Osteocyte (in vitro differentiated cells): Measurements from ENCODE around the gene POLL. TPM values are rescaled to one million over a fixed set of nuclear protein-coding genes. Genes with fewer than 3 reads are reported as not detected.

Experiments
- DNase-seq: peaks from one replicate; pipeline ENCODE4 v3.0.0; 2021; ENCODE audit warnings: mixed read lengths; ENCODE audit not compliant: unreplicated experiment; ENCODE audit errors: extremely low spot score
- H3K27ac Mint-ChIP-seq: one replicate; pipeline ENCODE4 v1.8.0; 2021; ENCODE audit warnings: mild to moderate bottlenecking, mixed read lengths; ENCODE audit not compliant: unreplicated experiment
- H3K27me3 Mint-ChIP-seq: one replicate; pipeline ENCODE4 v1.8.0; 2021; ENCODE audit warnings: mixed read lengths; ENCODE audit not compliant: unreplicated experiment
- H3K36me3 Mint-ChIP-seq: one replicate; pipeline ENCODE4 v1.8.0; 2021; ENCODE audit warnings: mixed read lengths; ENCODE audit not compliant: unreplicated experiment
- H3K4me1 Mint-ChIP-seq: one replicate; pipeline ENCODE4 v1.8.0; 2021; ENCODE audit warnings: mixed read lengths; ENCODE audit not compliant: unreplicated experiment
- H3K4me3 Mint-ChIP-seq: one replicate; pipeline ENCODE4 v1.8.0; 2021; ENCODE audit warnings: mild to moderate bottlenecking, moderate library complexity, mixed read lengths; ENCODE audit not compliant: unreplicated experiment
- H3K9me3 Mint-ChIP-seq: one replicate; pipeline ENCODE4 v1.8.0; 2021; ENCODE audit warnings: mixed read lengths; ENCODE audit not compliant: unreplicated experiment
- total RNA-seq: library from RNA; stranded (reverse); gene quantifications from 2 replicates; pipeline ENCODE4 v1.2.1, GENCODE V29; 2021
- TF ChIP-seq, protein P1 (sequence below): fragments of 200-600 bp; sonication (generic); IDR thresholded peaks from 2 replicates; pipeline ENCODE4 v1.5.0; 2021; ENCODE audit warnings: antibody characterized with exemption, mild to moderate bottlenecking, moderate library complexity

The POLL gene
- total RNA-seq, 1 donor from 2014 or later, result 35.0 TPM

- H3K9me3 Mint-ChIP-seq, result no peaks in the 10 kb centered on the region
- H3K4me1 Mint-ChIP-seq, result peaks cover 15% of the 10 kb centered on the region
- H3K36me3 Mint-ChIP-seq, result no peaks in the 10 kb centered on the region
- no peak overlapping the region for H3K27ac Mint-ChIP-seq
- peaks cover 34% of the 10 kb centered on the region for H3K27me3 Mint-ChIP-seq
- no peak overlapping the region for H3K4me3 Mint-ChIP-seq
- DNase-seq, result no peak
- TF ChIP-seq, protein P1, sequence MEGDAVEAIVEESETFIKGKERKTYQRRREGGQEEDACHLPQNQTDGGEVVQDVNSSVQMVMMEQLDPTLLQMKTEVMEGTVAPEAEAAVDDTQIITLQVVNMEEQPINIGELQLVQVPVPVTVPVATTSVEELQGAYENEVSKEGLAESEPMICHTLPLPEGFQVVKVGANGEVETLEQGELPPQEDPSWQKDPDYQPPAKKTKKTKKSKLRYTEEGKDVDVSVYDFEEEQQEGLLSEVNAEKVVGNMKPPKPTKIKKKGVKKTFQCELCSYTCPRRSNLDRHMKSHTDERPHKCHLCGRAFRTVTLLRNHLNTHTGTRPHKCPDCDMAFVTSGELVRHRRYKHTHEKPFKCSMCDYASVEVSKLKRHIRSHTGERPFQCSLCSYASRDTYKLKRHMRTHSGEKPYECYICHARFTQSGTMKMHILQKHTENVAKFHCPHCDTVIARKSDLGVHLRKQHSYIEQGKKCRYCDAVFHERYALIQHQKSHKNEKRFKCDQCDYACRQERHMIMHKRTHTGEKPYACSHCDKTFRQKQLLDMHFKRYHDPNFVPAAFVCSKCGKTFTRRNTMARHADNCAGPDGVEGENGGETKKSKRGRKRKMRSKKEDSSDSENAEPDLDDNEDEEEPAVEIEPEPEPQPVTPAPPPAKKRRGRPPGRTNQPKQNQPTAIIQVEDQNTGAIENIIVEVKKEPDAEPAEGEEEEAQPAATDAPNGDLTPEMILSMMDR, result no peak
Observed at GRCh38 chr10:101568054-101568745, 19.9 kb downstream of the POLL start.

DNA sequence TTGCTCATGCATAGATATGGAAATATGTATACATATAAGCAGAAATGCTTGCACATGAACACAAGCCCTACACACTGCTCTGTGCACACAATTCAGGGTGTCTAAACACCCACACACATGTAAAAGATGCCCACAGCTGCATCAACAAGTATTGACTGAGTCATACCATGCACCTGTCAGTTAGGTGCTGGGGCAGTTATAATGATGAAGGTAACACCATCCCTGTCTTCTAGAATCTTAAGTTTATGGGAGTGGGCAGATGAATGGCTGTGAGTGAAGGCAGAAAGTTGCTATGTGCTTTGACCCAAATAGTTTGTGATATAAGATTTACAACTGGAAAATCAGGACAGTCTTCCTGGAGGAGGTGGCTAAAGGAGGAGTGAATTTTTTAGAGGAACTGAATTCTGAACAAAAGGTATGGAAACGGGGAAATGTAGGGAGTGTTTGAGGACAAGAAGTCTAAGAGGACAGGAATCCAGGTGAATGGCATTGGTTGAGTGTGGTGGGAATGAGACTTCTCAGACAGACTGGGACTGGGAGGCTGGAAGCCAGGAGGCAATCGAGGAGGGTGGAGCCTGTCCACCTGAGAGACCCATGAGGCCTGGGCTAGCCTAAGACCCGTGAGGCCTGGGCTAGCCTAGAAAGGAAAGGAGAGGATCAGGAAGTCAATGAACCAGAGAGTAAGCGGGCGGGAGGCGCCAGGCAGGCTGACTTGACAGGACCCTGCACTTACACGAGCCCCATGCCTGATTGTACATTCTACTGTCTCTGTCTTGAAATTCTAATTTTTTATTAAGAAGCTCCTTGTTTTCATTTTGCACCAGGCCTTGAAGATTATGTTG lies 20.7 kb downstream of the POLL start:
- no peaks in the 10 kb centered on the region for H3K36me3 Mint-ChIP-seq
- H3K27me3 Mint-ChIP-seq, result peaks cover 34% of the 10 kb centered on the region
- H3K4me3 Mint-ChIP-seq, result no peak overlapping the region
- no peaks in the 10 kb centered on the region for H3K9me3 Mint-ChIP-seq
- TF ChIP-seq, protein P1, result no peak
- peaks cover 15% of the 10 kb centered on the region for H3K4me1 Mint-ChIP-seq
- no peak for DNase-seq
- H3K27ac Mint-ChIP-seq, result no peak overlapping the region

DNA sequence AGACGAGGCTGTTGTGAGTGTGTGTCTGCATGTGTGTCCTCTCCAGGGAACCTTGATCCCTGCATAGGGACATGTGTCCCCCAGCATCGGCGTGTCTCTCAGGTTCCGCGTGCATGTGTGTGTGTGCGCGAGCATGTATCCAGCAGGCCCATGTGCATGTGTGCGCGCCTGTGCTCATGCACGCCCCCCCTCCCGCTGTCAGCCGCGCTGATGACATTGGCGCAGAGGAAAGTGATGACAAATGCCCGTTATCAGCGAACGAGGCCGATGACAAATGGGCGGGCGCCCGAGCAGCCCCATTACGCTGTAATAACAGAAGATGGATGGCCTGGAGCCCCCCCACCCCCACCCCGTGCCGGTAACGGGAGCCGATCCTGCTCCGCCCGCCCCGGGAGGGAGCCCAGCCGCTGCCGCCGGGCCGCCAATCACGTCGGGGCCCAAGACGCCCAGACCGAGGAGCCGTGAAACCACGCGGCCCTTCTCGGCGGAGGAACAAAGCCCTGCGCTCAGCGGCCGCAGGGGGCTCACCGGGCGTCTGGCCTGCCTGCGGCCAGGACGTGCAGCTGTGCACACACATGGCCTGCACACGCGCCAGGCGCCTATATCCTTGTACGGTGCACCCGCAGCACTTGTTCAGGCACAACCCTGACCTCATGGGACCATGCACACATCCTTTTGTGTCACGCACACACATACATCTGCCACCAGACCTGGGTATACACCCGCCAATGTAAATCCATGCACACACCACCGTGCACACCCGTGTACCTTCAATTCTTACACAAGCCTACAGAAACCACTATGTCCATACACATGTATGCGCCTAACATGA lies 21.5 kb downstream of the POLL start:
- Mint-ChIP-seq H3K4me1 (peaks cover 15% of the 10 kb centered on the region), H3K27ac (no peak overlapping the region), H3K27me3 (peaks cover 34% of the 10 kb centered on the region), H3K36me3 (no peaks in the 10 kb centered on the region), H3K4me3 (no peak overlapping the region), H3K9me3 (no peaks in the 10 kb centered on the region)
- DNase-seq, result no peak
- TF ChIP-seq, protein P1, result no peak

DNA sequence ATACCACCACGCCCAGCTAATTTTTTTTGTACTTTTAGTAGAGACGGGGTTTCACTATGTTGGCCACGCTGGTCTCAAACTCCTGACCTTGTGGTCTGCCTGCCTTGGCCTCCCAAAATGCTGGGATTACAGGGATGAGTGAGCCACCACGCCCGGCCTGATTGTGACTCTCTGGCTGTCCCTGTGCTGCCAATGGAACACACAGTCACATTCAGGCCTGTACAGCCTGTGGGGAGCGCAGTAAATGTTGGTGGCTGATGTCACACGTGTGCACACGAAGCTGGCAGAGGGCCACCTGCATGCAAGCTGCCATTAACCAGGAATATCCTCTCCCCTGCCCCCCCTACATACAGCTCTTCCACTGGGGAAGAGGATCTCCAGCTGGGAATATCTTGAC lies 22.1 kb downstream of the POLL start:
- Mint-ChIP-seq H3K27ac (no peak overlapping the region), H3K9me3 (no peaks in the 10 kb centered on the region), H3K4me3 (no peak overlapping the region), H3K27me3 (peaks cover 34% of the 10 kb centered on the region), H3K4me1 (peaks cover 13% of the 10 kb centered on the region), H3K36me3 (no peaks in the 10 kb centered on the region)
- DNase-seq, result no peak
- TF ChIP-seq, protein P1, result no peak
